CD4-positive, alpha-beta T cell treated with Interleukin-1 beta for 1 hour (primary cell): ENCODE measurements around the gene PIGS.

ENCODE experiments used
- DNase-seq, 2 donors: peaks; one replicate each; pipeline ENCODE4 v3.0.0-alpha.2; 2020 to 2022

PIGS gene

DNA sequence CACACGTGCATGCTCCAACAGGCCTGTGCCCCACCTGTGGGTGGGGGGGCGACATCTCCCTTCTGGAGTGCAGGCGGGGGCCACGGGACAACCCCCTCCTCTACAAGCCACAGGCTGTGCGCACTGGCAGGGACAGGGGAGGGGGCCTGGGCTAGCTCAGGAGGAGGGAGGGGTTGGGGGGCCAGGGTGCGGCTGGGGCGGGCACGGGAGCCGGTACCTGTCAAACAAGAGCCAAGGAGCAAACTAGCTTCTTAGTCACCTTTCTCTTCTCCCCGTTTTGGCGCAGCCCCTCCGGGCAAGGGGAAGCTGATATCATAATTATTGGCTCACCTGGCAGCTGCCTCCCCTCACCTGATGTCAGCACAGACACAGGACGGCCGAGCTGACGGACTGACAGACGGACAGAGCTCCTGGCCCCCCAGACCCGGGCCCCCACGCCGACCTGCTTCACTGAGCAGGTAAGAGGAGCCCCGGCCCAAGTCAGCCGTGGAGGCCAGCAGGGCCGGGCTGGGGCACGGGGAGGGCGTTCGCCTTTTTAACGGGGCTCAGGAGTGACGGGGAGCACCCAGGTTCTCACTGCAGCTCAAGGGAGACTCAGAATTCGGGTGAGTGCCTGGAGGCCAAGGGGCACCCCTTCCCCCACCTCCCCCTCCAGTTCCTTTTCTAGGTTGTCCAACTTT lies 65.2 kb downstream of the PIGS start, which contains the start of gene FOXN1:
Gene FOXN1 (plus strand): TSS at position 363 of the 680 bp plus-strand sequence. CDS start 17,622 bp downstream, outside the sequence.
- no peak for DNase-seq

- DNase-seq = no peak
Measured at GRCh38 chr17:28503420-28503819, 67.9 kb downstream of the PIGS start.
